Stimulated activated CD4-positive, alpha-beta T cell treated with anti-CD3 and anti-CD28 coated beads, Interleukin-4, amount 100 ng/mL, for 48 hours (primary cell): Measurements from ENCODE around the gene AMOTL1.

ENCODE experiments used
- DNase-seq, 2 donors: peaks; one replicate each; pipeline ENCODE4 v3.0.0-alpha.2; 2020; ENCODE audit warnings: low read depth in 2 of 2

The AMOTL1 gene

DNA sequence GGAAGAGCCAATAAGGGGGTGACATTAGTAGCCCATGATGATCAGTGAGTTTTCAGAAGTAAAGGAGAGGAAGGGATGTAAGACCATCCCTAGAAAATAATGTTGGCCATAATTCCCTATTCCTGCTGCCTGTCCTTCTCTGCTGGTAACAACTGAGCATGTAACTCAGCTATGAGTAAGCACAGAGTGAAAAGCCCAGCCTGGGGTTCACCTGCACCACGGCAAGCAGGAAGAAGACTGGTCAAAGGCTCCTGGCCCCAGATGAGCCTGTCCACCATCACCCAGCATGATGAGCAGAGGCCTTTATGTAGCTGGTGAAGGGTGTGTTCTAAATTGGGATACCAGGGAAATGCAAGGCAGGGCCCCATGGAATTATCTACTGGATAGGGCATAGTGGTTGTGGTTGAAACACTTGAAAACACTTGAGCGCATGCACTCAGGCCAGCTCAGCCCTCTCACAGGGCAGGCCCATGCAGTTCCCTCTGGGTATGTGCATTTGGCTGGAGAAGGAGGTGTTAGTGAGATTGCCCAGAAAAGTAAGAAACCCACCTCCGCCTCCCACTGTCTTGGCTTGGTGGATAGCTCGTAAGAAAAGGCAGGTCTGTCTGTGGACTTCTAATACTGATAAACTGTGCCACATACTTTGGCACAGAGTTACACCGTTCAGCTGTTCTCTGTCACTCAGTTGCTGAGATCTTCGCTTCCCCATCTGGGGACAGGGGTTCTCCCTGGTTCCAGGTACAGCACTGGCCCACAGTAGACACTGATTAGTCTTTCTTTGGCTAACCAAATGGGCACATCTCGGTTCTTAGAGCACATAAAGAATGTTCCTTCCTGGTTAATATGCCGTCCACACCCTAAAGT lies 86.8 kb downstream of the AMOTL1 start:
- DNase-seq, result no peak

DNA sequence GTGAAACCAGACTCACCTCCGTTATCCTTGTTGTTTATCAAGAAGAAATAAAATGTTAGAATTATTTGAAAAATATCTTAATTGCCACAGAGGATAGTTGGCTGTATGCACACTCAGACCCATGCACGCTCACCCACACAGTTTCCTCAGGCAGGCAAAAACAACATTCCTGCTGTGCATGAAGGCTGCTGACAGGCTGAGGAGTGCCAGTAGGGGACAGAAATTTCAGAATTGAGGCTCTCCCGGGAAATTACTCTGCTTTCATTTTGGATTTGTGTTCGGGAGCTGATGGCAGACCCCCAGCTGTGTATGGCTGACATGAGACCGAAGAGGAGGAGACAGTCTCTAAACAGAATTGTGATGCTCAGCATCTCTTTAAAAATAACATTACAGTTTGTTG lies 87.5 kb downstream of the AMOTL1 start:
- no peak for DNase-seq

DNA sequence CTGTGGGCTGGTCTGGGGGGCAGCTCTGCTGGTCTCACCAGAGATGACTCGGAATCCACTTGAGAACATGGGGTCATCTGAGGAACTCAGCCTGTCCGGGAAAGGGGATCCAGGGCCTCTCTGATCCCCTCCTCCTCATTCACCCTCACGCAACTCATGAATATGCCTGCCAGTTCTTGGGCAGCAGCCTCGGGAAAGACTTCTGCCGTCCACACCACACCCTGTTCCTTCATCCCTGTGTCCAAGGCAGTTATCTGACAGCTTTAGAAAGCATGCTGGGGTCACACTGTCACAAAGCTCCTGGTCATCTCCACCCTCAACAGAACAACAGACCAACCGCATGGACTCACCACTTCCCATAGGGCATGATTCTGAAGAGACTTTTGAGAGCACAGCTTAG lies 88.3 kb downstream of the AMOTL1 start:
- no peak for DNase-seq

DNA sequence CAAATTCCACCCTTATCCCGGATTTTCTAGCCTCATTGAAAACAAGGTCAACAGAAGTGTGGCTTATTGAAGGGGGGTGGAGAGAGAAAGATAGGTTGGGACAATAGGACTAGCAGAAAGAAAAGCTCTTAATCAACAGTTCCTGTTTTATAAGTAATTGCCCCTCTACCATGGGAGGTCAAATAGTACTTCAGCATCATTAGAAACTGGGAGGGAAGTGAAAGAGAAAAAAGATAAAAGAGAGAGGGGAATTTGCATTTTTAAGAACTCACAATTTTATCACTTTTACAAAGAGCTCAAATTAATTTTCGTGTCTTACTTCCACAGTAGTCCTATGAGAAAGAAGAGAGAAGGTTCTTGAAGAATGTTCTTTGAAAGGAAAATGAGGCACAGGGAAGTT lies 89.2 kb downstream of the AMOTL1 start:
- no peak for DNase-seq

DNA sequence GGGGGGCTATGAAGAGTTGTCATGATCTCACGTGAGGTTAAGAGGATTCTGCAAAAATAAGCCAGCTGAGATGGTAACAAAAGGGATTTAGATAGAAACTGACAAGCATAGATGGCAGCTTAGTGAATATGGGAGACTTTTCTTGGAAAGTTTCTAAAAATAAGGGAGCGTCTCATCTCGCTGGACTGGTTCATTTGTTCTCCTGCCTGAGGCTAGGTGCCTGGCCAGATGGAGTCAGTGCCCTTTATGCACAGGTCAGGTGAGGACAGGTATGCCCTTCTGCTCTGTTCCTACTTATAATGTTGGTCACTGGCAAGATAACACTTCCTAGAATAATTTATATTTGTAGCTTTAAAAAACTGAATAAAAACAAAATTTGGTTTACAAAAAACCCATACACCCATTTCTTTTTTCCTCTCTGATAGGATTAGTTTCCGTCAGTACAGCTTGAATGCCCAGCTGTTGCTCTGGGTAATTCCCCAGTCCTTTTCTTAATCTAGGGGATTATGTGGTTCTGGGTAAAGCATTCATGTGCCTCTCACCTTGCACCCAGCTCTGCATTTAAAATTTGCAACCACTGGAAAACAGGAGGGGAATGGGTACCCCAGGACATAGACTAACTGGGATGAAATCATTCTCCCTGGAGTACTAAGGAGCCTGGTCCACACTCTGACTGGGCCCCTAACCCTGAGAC lies 90.0 kb downstream of the AMOTL1 start:
- no peak for DNase-seq

DNA sequence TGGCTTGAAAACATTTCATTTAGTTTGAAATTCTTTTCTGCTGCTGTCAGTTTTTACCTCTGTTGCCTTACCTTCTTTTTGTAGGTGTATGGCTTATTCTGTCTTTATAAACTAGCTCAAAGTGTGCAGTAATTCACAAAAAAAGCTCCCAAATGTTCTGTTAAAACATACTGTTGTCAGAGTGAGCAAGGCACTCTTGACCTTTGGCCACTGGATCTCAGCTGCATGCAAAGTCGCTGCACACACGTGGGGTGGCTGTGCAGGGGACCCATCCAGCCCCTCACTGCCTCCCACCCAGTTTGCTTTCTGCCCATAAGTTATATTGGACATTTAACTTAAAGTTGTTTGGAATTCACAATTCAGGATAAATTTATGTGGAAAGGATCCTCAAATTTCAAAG lies 92.2 kb downstream of the AMOTL1 start:
- no peak for DNase-seq

DNA sequence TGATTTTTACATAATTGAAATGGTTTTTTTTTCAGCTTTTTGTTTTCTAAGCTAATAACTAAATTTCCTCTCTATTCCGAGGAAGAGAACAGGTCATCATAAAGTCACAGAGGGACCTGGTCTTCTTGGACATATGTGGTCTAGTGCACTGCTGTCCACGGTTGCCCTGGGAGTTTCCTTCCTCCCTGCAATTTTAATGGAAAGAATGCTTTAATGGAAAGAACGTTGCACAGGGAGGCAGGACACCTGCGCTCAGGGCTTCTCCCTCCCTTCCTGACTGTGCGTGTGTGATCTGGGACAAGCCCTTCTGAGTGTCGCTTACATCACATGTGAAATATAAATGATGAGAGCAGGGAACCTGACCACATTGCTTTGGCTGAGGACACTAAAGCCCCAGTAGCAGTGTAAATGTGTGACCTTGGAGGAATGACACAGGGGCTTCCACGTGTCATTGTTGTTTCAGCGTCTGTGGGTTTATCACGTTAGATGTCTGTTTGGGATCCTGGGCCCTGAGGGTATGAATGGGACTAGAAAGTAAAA lies 93.2 kb downstream of the AMOTL1 start:
- no peak for DNase-seq

DNA sequence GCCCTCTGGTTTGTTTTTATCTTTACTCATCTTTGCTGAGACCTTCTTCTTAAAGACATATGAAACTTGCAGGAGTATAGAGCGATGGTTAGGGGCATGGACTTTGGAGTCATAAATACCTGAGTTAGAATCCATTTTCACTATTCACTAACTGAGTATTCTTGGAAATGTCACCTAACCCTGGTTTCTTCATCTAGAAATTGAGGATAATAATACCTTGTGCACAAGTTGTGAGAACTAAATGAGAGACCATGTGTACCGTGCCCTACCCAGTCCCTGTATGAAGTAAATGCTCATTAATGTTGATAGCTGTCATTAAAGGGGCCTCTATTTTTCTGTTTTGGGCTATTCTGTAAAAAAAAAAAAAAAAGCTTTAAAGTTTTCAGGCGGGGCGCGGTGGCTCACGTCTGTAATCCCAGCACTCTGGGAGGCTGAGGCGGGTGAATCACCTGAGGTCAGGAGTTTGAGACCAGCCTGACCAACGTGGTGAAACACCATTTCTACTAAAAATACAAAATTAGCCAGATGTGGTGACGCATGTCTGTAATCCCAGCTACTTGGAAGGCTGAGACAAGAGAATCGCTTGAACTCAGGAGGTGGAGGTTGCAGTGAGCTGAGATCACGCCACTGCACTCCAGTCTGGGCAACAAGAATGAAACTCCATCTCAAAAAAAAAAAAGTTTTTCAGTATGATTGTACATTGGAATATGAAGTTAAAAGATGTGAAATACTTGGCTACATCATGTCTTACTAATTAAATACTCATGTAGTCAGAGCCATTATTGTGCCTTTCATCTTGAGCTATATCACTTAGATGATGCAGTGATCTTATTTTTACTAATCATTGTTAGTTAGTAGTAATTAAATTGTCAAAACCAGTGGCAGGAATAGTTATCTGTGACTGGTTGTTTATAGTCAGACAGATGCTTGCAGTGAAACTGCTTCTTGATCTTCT lies 95.0 kb downstream of the AMOTL1 start:
- DNase-seq, result no peak

DNA sequence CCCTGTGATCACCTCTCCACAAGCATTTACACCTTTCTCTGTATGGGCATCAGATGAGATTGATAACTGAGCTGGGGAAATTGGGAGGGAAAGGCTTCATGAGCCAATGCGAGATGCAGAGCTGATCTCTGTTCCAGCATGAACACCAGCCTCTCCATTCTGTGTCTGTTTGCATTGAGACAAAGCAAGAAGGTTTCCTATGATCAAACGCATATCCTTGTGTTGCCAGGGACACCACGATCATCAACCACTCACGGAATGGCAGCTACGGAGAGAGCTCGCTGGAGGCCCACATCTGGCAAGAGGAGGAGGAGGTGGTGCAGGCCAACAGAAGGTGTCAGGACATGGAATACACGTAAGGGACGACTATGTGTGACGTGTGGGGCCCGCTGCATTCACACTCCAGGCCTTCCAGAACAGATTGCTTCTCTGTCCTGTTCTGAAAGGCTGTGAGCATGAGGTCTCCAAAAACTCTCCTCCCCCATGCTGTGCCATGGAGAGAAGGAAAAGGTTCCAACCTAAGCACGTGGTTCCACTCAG lies 96.4 kb downstream of the AMOTL1 start:
- DNase-seq, result no peak

DNA sequence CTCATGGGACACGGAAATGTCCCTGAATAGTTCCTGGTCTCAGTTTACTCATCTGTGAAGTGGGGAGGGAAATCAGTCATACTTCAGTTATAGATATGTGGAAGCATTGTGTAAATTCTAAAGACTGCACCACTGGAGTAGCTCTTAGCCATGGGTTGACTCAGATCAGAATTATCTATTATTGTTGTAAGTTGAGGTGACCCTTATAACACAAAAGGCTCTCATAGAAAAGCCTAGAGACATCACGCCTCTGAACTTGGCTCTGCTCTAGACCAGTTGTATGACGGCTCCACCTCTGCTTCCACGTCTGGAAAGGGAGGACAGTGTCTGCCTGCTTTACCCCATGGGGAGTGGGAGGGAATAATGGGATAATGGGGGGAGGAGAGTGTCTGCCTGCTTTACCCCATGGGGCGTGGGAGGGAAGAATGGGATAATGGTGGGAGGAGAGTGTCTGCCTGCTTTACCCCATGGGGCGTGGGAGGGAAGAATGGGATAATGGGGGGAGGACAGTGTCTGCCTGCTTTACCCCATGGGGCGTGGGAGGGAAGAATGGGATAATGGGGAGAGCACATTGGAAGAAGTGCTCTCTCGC lies 98.2 kb downstream of the AMOTL1 start:
- no peak for DNase-seq

DNA sequence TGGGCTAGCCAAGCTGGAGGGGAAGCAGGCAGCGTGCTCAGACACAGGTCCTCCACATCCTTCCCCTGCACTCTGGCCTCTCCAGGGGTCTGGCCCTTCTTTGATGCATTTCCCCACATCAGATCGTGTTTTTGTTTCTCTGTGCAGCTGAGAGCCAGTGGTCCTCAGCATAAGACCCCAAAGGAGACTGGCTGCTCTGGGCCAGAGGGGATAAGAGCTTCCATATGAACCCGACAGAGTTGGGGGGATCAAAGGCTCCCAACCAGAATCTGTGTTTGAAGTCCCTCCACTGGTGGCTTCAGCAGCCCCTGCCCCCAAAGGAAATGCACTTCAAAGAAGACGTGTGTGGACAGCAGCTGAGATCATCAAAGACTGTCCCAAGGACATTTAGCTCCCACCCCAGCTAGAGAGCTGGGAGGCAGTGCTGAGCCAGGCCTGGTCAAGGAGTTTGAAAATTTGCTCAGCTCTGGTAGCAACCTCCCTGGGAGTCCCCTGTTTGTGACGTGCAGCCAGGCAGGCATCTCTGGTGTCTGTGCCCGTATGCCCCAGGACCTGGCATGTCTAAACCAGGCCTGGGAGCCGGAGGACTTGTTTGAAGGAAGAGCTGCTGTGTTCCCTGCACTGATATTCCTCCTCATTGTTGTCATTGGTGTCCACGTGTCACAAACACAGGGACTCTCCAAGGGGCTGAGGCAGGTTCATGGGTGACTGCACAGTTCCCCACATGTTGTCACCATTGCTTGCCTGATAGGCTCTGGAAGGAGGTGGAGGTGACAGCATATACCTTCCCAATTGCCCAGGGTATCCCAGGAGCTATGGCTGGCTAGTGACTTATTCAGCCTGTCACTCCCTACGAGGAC lies 99.0 kb downstream of the AMOTL1 start:
- DNase-seq, result no peak

DNA sequence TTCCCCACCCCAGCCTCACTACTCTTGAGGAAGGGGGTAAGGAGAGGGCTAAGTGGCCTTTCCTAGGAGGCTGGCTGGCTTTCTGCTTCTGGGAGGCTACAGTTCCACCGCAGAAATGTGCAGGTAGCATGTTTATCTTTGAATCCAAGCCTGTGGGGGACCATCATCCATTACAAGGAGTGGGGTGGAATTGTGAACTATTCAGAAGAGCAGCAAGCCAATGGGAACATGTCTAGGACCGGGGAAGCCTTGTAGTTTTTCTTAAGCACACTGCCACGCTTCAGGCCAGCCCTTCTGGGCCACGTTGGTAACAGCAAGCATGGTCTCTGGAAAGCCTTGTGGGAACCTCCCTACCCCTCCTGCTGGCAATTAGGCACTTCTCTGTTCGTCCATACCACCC lies 100.3 kb downstream of the AMOTL1 start:
- no peak for DNase-seq

DNA sequence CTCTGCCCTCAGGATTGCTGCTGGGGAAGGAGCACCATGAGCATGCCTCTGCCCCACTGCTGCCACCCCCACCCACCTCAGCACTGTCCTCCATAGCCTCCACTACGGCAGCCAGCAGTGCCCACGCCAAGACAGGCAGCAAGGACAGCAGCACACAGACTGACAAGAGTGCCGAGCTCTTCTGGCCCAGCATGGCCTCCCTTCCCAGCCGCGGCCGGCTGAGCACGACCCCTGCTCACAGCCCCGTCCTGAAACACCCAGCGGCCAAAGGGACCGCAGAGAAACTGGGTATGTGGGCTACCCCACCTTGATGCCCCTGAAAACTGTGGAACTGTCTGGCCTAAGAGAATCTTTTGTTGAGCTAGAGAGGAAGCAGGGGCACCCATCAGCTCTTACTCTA lies 101.0 kb downstream of the AMOTL1 start:
- no peak for DNase-seq

DNA sequence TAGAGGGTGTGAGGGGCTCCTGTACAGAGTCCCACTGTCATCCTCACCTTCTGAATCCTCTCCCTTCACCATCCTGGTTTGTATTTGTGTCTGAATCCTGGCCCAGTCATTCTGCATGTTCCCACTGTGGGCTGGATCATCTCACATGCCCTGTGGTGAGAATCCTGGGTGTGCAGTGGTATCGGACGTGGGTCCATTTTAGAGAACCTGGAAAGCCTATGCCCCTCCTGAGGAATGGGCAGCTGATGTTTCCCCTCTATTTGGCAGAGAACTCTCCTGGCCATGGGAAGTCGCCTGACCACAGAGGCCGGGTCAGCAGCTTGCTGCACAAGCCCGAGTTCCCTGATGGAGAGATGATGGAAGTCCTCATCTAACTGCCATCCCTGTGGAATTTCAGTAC lies 102.3 kb downstream of the AMOTL1 start:
- DNase-seq, result no peak

DNA sequence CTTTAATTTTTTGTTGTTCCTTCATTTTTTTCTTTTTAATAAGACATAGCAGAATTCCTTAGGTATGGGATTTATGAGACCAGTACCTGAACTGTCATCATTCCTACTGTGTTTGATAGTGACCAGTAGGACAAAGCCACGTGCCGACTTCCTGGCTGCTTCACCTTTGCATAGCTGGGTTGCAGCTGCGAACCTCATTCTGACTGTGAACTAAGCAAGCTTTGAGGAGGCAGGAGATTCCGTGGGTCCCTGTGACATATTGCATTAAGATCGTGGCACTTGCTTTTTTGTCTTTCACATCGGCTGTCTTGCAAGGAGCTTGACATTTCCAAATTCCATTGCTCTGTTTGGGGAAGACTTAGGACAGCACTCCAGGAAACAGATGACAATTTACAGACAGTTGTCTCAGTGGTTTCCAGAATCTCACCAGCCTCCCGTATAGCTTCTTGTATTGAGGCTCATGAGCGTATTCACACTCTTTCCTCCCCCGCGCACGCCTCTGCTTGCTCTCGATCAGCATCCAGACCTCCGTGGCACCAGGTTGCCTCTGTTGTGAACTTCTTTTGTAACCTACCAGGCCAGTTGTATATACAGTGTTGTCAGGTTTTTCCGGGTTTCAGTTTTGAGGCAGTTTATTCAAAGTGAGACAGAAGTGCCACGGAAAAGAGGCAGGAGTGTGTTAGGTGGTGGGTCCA lies 103.5 kb downstream of the AMOTL1 start:
- DNase-seq, result no peak

DNA sequence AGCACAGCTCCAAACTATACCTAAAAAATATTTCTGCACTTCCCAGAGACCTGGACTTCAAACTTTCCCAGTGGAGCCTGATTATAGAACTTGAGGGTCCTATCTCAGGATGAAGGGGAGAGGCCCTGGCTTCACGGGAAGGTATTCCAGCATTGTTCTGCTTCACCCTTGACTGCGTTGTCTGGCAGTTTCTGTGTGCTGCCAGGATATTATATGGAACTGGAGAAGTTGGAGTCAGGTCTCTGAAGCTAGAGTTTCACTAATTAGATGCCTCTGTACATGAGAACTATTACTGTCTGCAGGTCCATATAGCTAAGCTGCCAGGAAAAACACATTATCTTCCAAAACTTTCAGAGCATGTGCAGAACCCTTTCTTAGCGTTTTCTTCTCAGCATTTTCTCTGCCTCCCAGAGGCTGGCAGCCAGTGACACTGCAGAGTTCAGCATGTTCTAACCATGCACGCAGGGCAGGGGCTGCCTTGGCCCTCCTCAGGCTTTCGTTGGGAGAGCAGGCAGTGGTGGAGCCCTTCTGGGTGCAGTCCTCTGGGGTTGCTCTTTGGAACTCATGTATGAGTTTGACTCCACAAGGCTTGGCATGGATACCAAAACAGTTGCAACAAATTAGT lies 105.9 kb downstream of the AMOTL1 start:
- DNase-seq, result no peak

DNA sequence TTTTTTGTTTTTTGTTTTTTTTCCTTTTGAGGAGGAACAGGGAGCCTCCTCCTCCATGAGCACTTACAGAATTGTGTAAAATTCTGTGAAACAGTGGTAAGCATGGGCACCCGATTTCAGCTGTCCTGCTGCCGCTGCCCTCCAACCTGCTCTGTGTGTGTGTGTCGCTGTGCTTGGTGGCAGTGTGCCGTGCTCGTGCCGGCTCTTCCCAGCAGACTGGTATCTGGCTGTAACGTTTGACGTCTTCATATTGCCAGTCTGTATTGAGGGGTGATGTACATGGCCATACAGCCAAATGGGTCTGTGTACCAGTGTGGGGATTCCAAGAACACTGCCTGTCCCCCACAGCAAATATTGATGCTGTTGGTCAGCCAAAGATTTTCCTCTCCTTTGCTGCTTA lies 108.1 kb downstream of the AMOTL1 start:
- no peak for DNase-seq

DNA sequence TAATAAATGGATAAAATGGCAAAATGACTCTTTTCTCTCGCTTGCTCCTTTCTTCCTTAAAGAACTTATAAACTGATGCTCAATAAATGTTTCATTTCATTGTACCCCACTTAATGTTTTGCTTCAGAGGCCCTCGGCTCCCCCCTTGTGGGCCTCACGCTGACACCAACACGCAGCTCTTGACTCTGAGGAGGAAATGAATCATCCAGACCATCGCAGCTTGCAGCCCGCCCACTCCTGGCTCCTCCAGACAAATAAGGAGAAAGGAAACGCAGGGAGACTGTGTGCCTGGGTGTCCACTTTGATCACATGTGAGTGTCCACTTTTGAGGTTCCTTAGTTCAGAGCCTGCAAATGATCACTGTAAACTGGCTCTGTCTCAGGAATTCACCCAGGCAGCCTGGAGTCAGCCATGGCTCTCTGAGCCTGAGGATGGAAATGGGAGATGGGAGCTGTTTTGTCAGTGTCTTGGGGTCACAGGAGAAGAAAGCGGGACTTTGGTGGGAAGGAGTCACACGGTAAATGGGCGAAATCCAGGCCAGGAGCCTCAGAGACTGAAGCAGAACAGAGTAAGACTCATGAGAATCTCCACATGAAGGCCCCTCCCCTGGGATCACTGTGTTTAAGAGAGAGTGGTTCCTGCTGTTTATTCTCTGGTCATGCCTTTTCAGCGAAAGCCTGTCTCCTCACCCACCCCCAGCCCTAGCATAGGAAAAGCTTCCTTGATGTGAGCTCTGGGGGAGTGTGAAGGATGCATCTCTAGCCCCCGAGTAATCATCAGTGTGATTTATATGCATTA lies 108.7 kb downstream of the AMOTL1 start:
- DNase-seq, result peak; percentile 58 to 67
